ENCODE data around the gene PLEKHG3.

DNA sequence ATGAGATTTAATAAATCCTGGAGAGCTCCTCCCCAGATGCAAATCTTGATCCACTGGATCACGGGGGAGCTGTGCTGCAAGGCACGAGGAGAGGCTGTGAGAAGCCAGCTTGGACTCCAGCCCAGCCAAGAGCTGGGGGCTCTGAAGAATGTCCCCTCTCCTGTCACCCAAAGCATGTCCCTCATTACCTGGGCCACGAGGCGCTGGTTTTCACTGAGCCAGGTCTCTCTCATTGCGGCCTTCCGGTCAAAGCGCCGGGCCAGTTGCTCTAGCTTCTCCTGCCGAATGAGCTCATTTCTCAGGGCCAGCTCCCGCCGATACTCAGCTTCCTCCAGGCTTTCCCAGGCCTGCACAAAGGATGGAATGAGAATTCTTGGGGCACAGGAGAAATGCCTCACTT is 92.1 kb downstream of the PLEKHG3 start:
- TF ChIP-seq, protein P1, sequence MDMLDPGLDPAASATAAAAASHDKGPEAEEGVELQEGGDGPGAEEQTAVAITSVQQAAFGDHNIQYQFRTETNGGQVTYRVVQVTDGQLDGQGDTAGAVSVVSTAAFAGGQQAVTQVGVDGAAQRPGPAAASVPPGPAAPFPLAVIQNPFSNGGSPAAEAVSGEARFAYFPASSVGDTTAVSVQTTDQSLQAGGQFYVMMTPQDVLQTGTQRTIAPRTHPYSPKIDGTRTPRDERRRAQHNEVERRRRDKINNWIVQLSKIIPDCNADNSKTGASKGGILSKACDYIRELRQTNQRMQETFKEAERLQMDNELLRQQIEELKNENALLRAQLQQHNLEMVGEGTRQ (IDR thresholded peaks at IDR 0.05; ENCODE audit: low read depth, low read length): no peak
- TF ChIP-seq, protein P1 (CRISPR knock-in tag; IDR thresholded peaks at IDR 0.05; ENCODE audit: borderline replicate concordance): no peak
- no peak for TF ChIP-seq CBFB (CRISPR knock-in tag; IDR thresholded peaks at IDR 0.05)
- TF ChIP-seq, protein P2, sequence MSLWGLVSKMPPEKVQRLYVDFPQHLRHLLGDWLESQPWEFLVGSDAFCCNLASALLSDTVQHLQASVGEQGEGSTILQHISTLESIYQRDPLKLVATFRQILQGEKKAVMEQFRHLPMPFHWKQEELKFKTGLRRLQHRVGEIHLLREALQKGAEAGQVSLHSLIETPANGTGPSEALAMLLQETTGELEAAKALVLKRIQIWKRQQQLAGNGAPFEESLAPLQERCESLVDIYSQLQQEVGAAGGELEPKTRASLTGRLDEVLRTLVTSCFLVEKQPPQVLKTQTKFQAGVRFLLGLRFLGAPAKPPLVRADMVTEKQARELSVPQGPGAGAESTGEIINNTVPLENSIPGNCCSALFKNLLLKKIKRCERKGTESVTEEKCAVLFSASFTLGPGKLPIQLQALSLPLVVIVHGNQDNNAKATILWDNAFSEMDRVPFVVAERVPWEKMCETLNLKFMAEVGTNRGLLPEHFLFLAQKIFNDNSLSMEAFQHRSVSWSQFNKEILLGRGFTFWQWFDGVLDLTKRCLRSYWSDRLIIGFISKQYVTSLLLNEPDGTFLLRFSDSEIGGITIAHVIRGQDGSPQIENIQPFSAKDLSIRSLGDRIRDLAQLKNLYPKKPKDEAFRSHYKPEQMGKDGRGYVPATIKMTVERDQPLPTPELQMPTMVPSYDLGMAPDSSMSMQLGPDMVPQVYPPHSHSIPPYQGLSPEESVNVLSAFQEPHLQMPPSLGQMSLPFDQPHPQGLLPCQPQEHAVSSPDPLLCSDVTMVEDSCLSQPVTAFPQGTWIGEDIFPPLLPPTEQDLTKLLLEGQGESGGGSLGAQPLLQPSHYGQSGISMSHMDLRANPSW (CRISPR knock-in tag; IDR thresholded peaks at IDR 0.05; ENCODE audit: borderline replicate concordance): no peak
- TF ChIP-seq KDM5A (IDR thresholded peaks at IDR 0.05; ENCODE audit: borderline replicate concordance, low read length): no peak
- no peak for TF ChIP-seq POLR2AphosphoS5 (IDR thresholded peaks at IDR 0.05; ENCODE audit: low read depth, low read length)
